HepG2 (cell line): ENCODE measurements around the gene DLAT. TPM values are rescaled to one million over a fixed set of nuclear protein-coding genes. Genes with fewer than 3 reads are reported as not detected.
"Not testable (repeated sequence)": the region's sequence is repeated elsewhere in the genome, so short reads cannot be mapped to it uniquely, and the experiment has no call there.

Experiments used
- ATAC-seq: fragments of 200-7000 bp; cut with Tn5 transposase; 3 replicates; pipeline ENCODE4 v1.9.1; 2020; ENCODE audit warnings: mild to moderate bottlenecking, moderate library complexity
- BruUV-seq: library from RNA; stranded (reverse); fragments of 400-500 nt; replicated peaks from 2 replicates; lab custom pipeline; 2021; lab: Mats Ljungman, UMichigan
- CTCF ChIA-PET: fragments of 300-600 bp; formaldehyde crosslinking; extraction: SDS; loops from one replicate; lab custom pipeline; 2021; ENCODE audit warnings: low total read pairs, inconsistent platforms, low intra/inter-chr PET ratio; lab: Yijun Ruan, JAX
- POLR2A ChIA-PET: fragments of 350-600 bp; sonication (Branson Sonifier 250); formaldehyde crosslinking; loops from one replicate; lab custom pipeline; 2020; ENCODE audit warnings: antibody characterized with exemption, inconsistent platforms; lab: Yijun Ruan, JAX
- DNase-seq: peaks from one replicate; pipeline ENCODE4 v3.0.0-alpha.2; 2015; ENCODE audit warnings: low spot score
- FAIRE-seq: peaks from 3 replicates; lab custom pipeline; 2011; peaks lifted over from hg19 to GRCh38; lab: Jason Lieb, UNC
- H2AFZ ChIP-seq: one replicate; pipeline ENCODE4 v1.6.1; 2011; ENCODE audit warnings: low read length, inconsistent platforms
- H3K27ac ChIP-seq: fragments of 300-600 bp; 3 replicates; pipeline ENCODE4 v1.8.0; 2011; ENCODE audit warnings: mixed run types, mild to moderate bottlenecking, mixed read lengths, low read length, inconsistent platforms; ENCODE audit not compliant: insufficient read depth; ENCODE audit errors: extremely low read length
- H3K27me3 ChIP-seq, 2 experiments: fragments of 200-600 bp in 1 of 2; 2 replicates in 1 of 2; 3 replicates in 1 of 2; pipeline versions ENCODE4 v1.6.0 to v1.8.0; 2011; ENCODE audit warnings: low read length in 2 of 2, mild to moderate bottlenecking in 2 of 2, moderate library complexity in 2 of 2, inconsistent platforms in 1 of 2; ENCODE audit not compliant: insufficient read depth in 2 of 2, control insufficient read depth in 1 of 2
- H3K36me3 ChIP-seq, 2 experiments: fragments of 200-600 bp in 1 of 2; replicated peaks in 1 of 2; 2 replicates in 1 of 2; 3 replicates in 1 of 2; pipeline versions ENCODE4 v1.5.1 to v1.8.0; 2011; ENCODE audit warnings: low read length in 2 of 2, inconsistent platforms in 1 of 2; ENCODE audit not compliant: insufficient read depth in 2 of 2, control insufficient read depth in 1 of 2
- H3K4me1 ChIP-seq: 2 replicates; pipeline ENCODE4 v1.5.1; 2012; ENCODE audit warnings: low read length, inconsistent platforms; ENCODE audit not compliant: insufficient read depth
- H3K4me2 ChIP-seq: 2 replicates; pipeline ENCODE4 v1.6.0; 2011; ENCODE audit warnings: low read depth, low read length, inconsistent platforms
- H3K4me3 ChIP-seq, 3 experiments: fragments of 200-600 bp in 1 of 3; sonication (generic), shearing (Covaris generic) in 1 of 3; replicated peaks in 1 of 3; 2 replicates each; pipeline ENCODE4 v1.5.1; 2011 to 2016; ENCODE audit warnings: low read length in 3 of 3, inconsistent platforms in 2 of 3, low read depth in 2 of 3, mild to moderate bottlenecking in 2 of 3, control low read depth in 1 of 3, mixed read lengths in 1 of 3; ENCODE audit not compliant: insufficient read depth in 1 of 3
- H3K79me2 ChIP-seq: one replicate; pipeline ENCODE4 v1.6.1; 2011; ENCODE audit warnings: low read length, inconsistent platforms; ENCODE audit not compliant: insufficient read depth
- H3K9ac ChIP-seq: 2 replicates; pipeline ENCODE4 v1.6.0; 2011; ENCODE audit warnings: mild to moderate bottlenecking, low read depth, low read length, inconsistent platforms; ENCODE audit not compliant: insufficient read depth
- H3K9me3 ChIP-seq: 2 replicates; pipeline ENCODE4 v1.5.1; 2012; ENCODE audit warnings: mild to moderate bottlenecking, low read length
- H4K20me1 ChIP-seq: 2 replicates; pipeline ENCODE4 v1.6.0; 2011; ENCODE audit warnings: inconsistent platforms, mild to moderate bottlenecking, low read length, moderate library complexity; ENCODE audit not compliant: insufficient read depth
- ARID5B ChIP-seq: IDR thresholded peaks from 2 replicates; pipeline ENCODE4 v1.4.0; 2020; ENCODE audit warnings: mild to moderate bottlenecking, missing genetic modification reagents
- CEBPG ChIP-seq: IDR thresholded peaks from 2 replicates; pipeline ENCODE4 v1.6.1; 2016
- CHCHD3 ChIP-seq: sonication (generic); formaldehyde crosslinking; IDR thresholded peaks from 2 replicates; pipeline ENCODE4 v1.8.0; 2022; ENCODE audit warnings: mild to moderate bottlenecking, missing genetic modification reagents, moderate library complexity
- DR1 ChIP-seq: sonication (generic); formaldehyde crosslinking; IDR thresholded peaks from 2 replicates; pipeline ENCODE4 v1.8.0; 2021; ENCODE audit warnings: mild to moderate bottlenecking, missing genetic modification reagents, inconsistent platforms
- FOXA1 ChIP-seq, 2 experiments: fragments of 450-650 bp in 1 of 2; sonication (generic) in 1 of 2; formaldehyde crosslinking in 1 of 2; IDR thresholded peaks; 2 replicates each; pipeline versions ENCODE4 v1.4.0 to v1.6.1; 2016 to 2020; ENCODE audit warnings: missing genetic modification reagents in 1 of 2
- KAT8 ChIP-seq: IDR thresholded peaks from 2 replicates; pipeline ENCODE4 v1.6.1; 2016; ENCODE audit warnings: missing genetic modification reagents, missing compliant biosample characterization
- LCORL ChIP-seq, 2 experiments: fragments of 450-650 bp in 1 of 2; sonication (generic) in 1 of 2; formaldehyde crosslinking in 1 of 2; IDR thresholded peaks; 2 replicates each; pipeline versions ENCODE4 v1.5.0 to v1.6.1; 2017 to 2020; ENCODE audit warnings: antibody characterized with exemption in 1 of 2, missing genetic modification reagents in 1 of 2
- NCOA2 ChIP-seq: sonication (generic); formaldehyde crosslinking; IDR thresholded peaks from 2 replicates; pipeline ENCODE4 v1.8.0; 2022; ENCODE audit warnings: inconsistent platforms
- RAD51 ChIP-seq: fragments of 450-650 bp; IDR thresholded peaks from 2 replicates; pipeline ENCODE4 v1.6.1; 2016; ENCODE audit warnings: borderline replicate concordance
- SMAD3 ChIP-seq: sonication (generic); formaldehyde crosslinking; IDR thresholded peaks from 2 replicates; pipeline ENCODE4 v1.4.0; 2020; ENCODE audit warnings: missing genetic modification reagents
- SOX13 ChIP-seq, 3 experiments: fragments of 450-650 bp in 1 of 3; sonication (generic) in 1 of 3; formaldehyde crosslinking in 1 of 3; IDR thresholded peaks in 2 of 3; conservative IDR thresholded peaks in 1 of 3; 2 replicates each; pipeline versions ENCODE4 v1.5.0 to v1.6.1; 2016 to 2020; ENCODE audit warnings: antibody characterized with exemption in 1 of 3, mild to moderate bottlenecking in 1 of 3, missing compliant biosample characterization in 1 of 3, missing genetic modification reagents in 1 of 3, moderate library complexity in 1 of 3
- SP5 ChIP-seq: IDR thresholded peaks from 2 replicates; pipeline ENCODE4 v1.6.1; 2016; ENCODE audit warnings: low read depth, borderline replicate concordance
- ZBTB7B ChIP-seq: sonication (generic); formaldehyde crosslinking; IDR thresholded peaks from 2 replicates; pipeline ENCODE4 v1.4.0; 2020; ENCODE audit warnings: missing genetic modification reagents
- ZNF205 ChIP-seq: IDR thresholded peaks from 2 replicates; pipeline ENCODE4 v1.6.1; 2018; ENCODE audit warnings: missing biosample characterization, missing genetic modification reagents
- ZNF746 ChIP-seq: sonication (generic); formaldehyde crosslinking; IDR thresholded peaks from 2 replicates; pipeline ENCODE4 v1.8.0; 2022; ENCODE audit warnings: mild to moderate bottlenecking, missing genetic modification reagents
- ZNF770 ChIP-seq: sonication (generic); formaldehyde crosslinking; IDR thresholded peaks from 2 replicates; pipeline ENCODE4 v1.5.0; 2020; ENCODE audit warnings: mild to moderate bottlenecking, missing genetic modification reagents
- WGBS: methylation state at CpG from one replicate; pipeline ENCODE4 v1.1.6; 2017; ENCODE audit warnings: low lambda C conversion rate; 5-methylcytosine and 5-hydroxymethylcytosine counted together
- in situ Hi-C: cut with HindIII; loops from 2 replicates; pipeline ENCODE4 v1.10.0; 2017; ENCODE audit warnings: low pct_unique_long_range_greater_than_20kb; ENCODE audit not compliant: extremely low pct_ligation_motif_present
- intact Hi-C: fragments of 100-400 bp; cut with micrococcal nuclease; formaldehyde crosslinking; loops from one replicate; pipeline ENCODE4 v1.10.0; 2022; ENCODE audit not compliant: unreplicated experiment
- polyA plus RNA-seq, 8 experiments: library from polyadenylated mRNA; depleted of rRNA in 3 of 8; stranded (reverse) in 7 of 8; unstranded in 1 of 8; fragments of >200 nt; fragmentation: Illumina TruSeq in 4 of 8; extraction: Trizol in 4 of 8; gene quantifications; 2 replicates each; pipeline versions ENCODE4 v1.2.1 to v1.2.3, GENCODE V29; 2011 to 2016; ENCODE audit warnings: low read depth in 4 of 8, missing spikeins in 1 of 8, mixed read lengths in 1 of 8; ENCODE audit not compliant: insufficient read depth in 1 of 8
- total RNA-seq, 5 experiments: library from RNA; depleted of rRNA; stranded (reverse); fragments of >200 nt; fragmentation: Illumina TruSeq; extraction: Trizol; gene quantifications; 2 replicates each; pipeline ENCODE4 v1.2.3, GENCODE V29; 2016; ENCODE audit warnings: low read depth in 1 of 5

Gene DLAT
- total and polyA plus RNA-seq, 2 of the 13 experiments (the other 11 are each of a cell fraction or from before 2014, with no cell fraction given): 26.4 to 62.2 TPM

- TF ChIP-seq ZNF770 (CRISPR knock-in tag) (peak; percentile 92), RAD51 (no peak), DR1 (CRISPR knock-in tag) (no peak)
- TF ChIP-seq, all 625 proteins: peak for 4
Observed at GRCh38 chr11:112005422-112006094, 19.6 kb upstream of the DLAT start (continued).

- POLR2A ChIA-PET: interaction anchor here (0.8 to 2.7 kb wide), 16 partner anchors 11 to 135 kb away, joined by 3 to 24 read pairs (median 6); partner anchors contain the start of genes ALG9, C11orf52, DIXDC1 and DLAT
- CTCF ChIA-PET; H3K79me2 ChIP-seq; H3K9me3 ChIP-seq; H4K20me1 ChIP-seq; in situ Hi-C loops; H3K27me3 ChIP-seq; BruUV-seq; H3K36me3 ChIP-seq; intact Hi-C loops; TF ChIP-seq FOXA1, LCORL, SOX13 (IDR thresholded peaks at IDR 0.05): not testable (repeated sequence)
- peaks cover 20% of the 10 kb centered on the region for H3K4me1 ChIP-seq
- peak overlapping the region; percentile 59 for H3K27ac ChIP-seq
- peak overlapping the region in 1 of 3 experiments; percentile 46; a peak in 2 of 6 replicates for H3K4me3 ChIP-seq
- ATAC-seq: peak; percentile 97
- H3K4me2 ChIP-seq: peak overlapping the region; percentile 74
- 0 out of 2 replicates have a peak overlapping the region, but pooled peaks have one; percentile 26 for H3K9ac ChIP-seq
- peak; percentile 84 for DNase-seq
- WGBS: 14% methylated on average over 2 of the region's 4 CpGs
- FAIRE-seq: peak; percentile 56
- H2AFZ ChIP-seq: peak overlapping the region; percentile 42
- TF ChIP-seq ARID5B (CRISPR knock-in tag) (peak; percentile 75), KAT8 (CRISPR knock-in tag) (peak; percentile 34; the same call in 1 of the 2 replicates), SMAD3 (CRISPR knock-in tag) (peak; percentile 78; the same call in 1 of the 2 replicates), FOXA1 (CRISPR knock-in tag; IDR thresholded peaks at IDR 0.05) (peak; percentile 85), LCORL (CRISPR knock-in tag; IDR thresholded peaks at IDR 0.05) (0 out of 2 replicates have a peak, but pooled peaks have one; percentile 48), CHCHD3 (CRISPR knock-in tag) (0 out of 2 replicates have a peak, but pooled peaks have one; percentile 47), SOX13 (CRISPR knock-in tag; conservative IDR thresholded peaks at IDR 0.05 in 1 of 2, IDR thresholded peaks at IDR 0.05 in 1 of 2) (peak in 1 of 2 experiments; percentile 35; a peak in 1 of 4 replicates), SP5 (CRISPR knock-in tag) (peak; percentile 98), NCOA2 (CRISPR knock-in tag) (peak; percentile 52; the same call in 1 of the 2 replicates), ZNF205 (0 out of 2 replicates have a peak, but pooled peaks have one; percentile 22), ZNF746 (CRISPR knock-in tag) (0 out of 2 replicates have a peak, but pooled peaks have one; percentile 59), CEBPG (CRISPR knock-in tag) (peak; percentile 21; the same call in 1 of the 2 replicates), ZBTB7B (CRISPR knock-in tag) (peak; percentile 84)
Observed at GRCh38 chr11:112006095-112006441, 19.1 kb upstream of the DLAT start.
